Measurements from ENCODE around the gene ZMYND10.

GRCh38 chr3:50300681-50301254 is 44.8 kb downstream of the ZMYND10 start:
- TF ChIP-seq POLR2AphosphoS5 (IDR thresholded peaks at IDR 0.05; ENCODE audit: low read depth, low read length) (no peak), EP300 (IDR thresholded peaks at IDR 0.05; ENCODE audit: borderline replicate concordance in 1 of 2, low read depth in 1 of 2, low read length in 1 of 2) (no peak), CTCF (IDR thresholded peaks at IDR 0.05) (no peak), SIN3A (IDR thresholded peaks at IDR 0.05; ENCODE audit: borderline replicate concordance, low read depth, low read length) (no peak), GATA2 (CRISPR knock-in tag; IDR thresholded peaks at IDR 0.05) (no peak), RAD21 (IDR thresholded peaks at IDR 0.05; ENCODE audit: low read length) (no peak), FOXM1 (IDR thresholded peaks at IDR 0.05; ENCODE audit: low read depth) (no peak), JUND (IDR thresholded peaks at IDR 0.05) (no peak), NFIC (IDR thresholded peaks at IDR 0.05; ENCODE audit: borderline replicate concordance) (no peak), FOSL2 (IDR thresholded peaks at IDR 0.05; ENCODE audit: borderline replicate concordance, low read depth) (no peak), GABPA (IDR thresholded peaks at IDR 0.05; ENCODE audit: low read depth) (no peak)

Data from SK-N-SH (cell line).